ENCODE results near the gene CHD9. TPM values are rescaled to one million over a fixed set of nuclear protein-coding genes. Genes with fewer than 3 reads are reported as not detected.
A peak's percentile ranks its signal among the peaks of the same experiment; 100 is the strongest.

Gene CHD9
- total RNA-seq, 2 donors from 2014 or later = 39.2 to 66.1 TPM

- peak overlapping the region; percentile 56 for H3K27ac ChIP-seq
- no peak for DNase-seq
- intact Hi-C loops (cut with DNase I) = no loop called here
- no peak for TF ChIP-seq CTCF (IDR thresholded peaks at IDR 0.05)
- H3K27me3 ChIP-seq = no peaks in the 10 kb centered on the region
- H3K4me3 ChIP-seq = no peak overlapping the region
- H3K9ac ChIP-seq (ENCODE audit: low read depth in 2 of 2, low read length in 2 of 2) = no peak overlapping the region
- H3K36me3 ChIP-seq = no peaks in the 10 kb centered on the region
- H3K9me3 ChIP-seq = no peaks in the 10 kb centered on the region
- peaks cover 28% of the 10 kb centered on the region for H3K4me1 ChIP-seq
Measured at GRCh38 chr16:53092284-53092683, 37.5 kb downstream of the CHD9 start.

- DNase-seq = no peak
- Histone ChIP-seq H3K27ac (peak overlapping the region; percentile 89), H3K4me3 (no peak overlapping the region), H3K36me3 (no peaks in the 10 kb centered on the region), H3K4me1 (peaks cover 31% of the 10 kb centered on the region), H3K27me3 (no peaks in the 10 kb centered on the region), H3K9me3 (no peaks in the 10 kb centered on the region), H3K9ac (ENCODE audit: low read depth in 2 of 2, low read length in 2 of 2) (peak overlapping the region in 1 of 2 donors; percentile 92)
- TF ChIP-seq CTCF (IDR thresholded peaks at IDR 0.05) = no peak
- intact Hi-C loops (cut with DNase I) = no loop called here
Measured at GRCh38 chr16:53093162-53093744, 38.5 kb downstream of the CHD9 start.

GRCh38 chr16:53094013-53094630, 39.3 kb downstream of the CHD9 start:
- Histone ChIP-seq H3K4me1 (peaks cover 39% of the 10 kb centered on the region), H3K27ac (peak overlapping the region; percentile 89), H3K27me3 (no peaks in the 10 kb centered on the region), H3K9ac (ENCODE audit: low read depth in 2 of 2, low read length in 2 of 2) (peak overlapping the region; percentile 15 to 92), H3K9me3 (no peaks in the 10 kb centered on the region), H3K4me3 (no peak overlapping the region), H3K36me3 (no peaks in the 10 kb centered on the region)
- DNase-seq = peak; percentile 92
- TF ChIP-seq CTCF (IDR thresholded peaks at IDR 0.05) = no peak
- intact Hi-C loops (cut with DNase I) = no loop called here

GRCh38 chr16:53097190-53097589, 42.4 kb downstream of the CHD9 start:
- no peaks in the 10 kb centered on the region for H3K36me3 ChIP-seq
- no peak overlapping the region for H3K27ac ChIP-seq
- peaks cover 35% of the 10 kb centered on the region for H3K4me1 ChIP-seq
- no peak overlapping the region for H3K9ac ChIP-seq (ENCODE audit: low read depth in 2 of 2, low read length in 2 of 2)
- DNase-seq = no peak
- TF ChIP-seq CTCF (IDR thresholded peaks at IDR 0.05) = no peak
- no peaks in the 10 kb centered on the region for H3K9me3 ChIP-seq
- intact Hi-C loops (cut with DNase I) = loop anchor here (5.0 kb wide), 1 partner anchor 40 kb away; no protein-coding TSS in a partner anchor
- H3K4me3 ChIP-seq = no peak overlapping the region
- no peaks in the 10 kb centered on the region for H3K27me3 ChIP-seq

- DNase-seq = peak; percentile 75
- Histone ChIP-seq H3K9me3 (no peaks in the 10 kb centered on the region), H3K4me1 (peaks cover 29% of the 10 kb centered on the region), H3K36me3 (no peaks in the 10 kb centered on the region), H3K27me3 (no peaks in the 10 kb centered on the region), H3K4me3 (peak overlapping the region; percentile 43), H3K27ac (peak overlapping the region; percentile 95), H3K9ac (ENCODE audit: low read depth in 2 of 2, low read length in 2 of 2) (peak overlapping the region; percentile 41 to 93)
- intact Hi-C loops (cut with DNase I) = loop anchor here (5.0 kb wide), 1 partner anchor 41 kb away; no protein-coding TSS in a partner anchor
- TF ChIP-seq CTCF (IDR thresholded peaks at IDR 0.05) = no peak
Measured at GRCh38 chr16:53098526-53099317, 43.9 kb downstream of the CHD9 start.
